ENCODE measurements around the gene REELD1. TPM values are rescaled to one million over a fixed set of nuclear protein-coding genes. Genes with fewer than 3 reads are reported as not detected.
A peak's percentile ranks its signal among the peaks of the same experiment; 100 is the strongest.

Gene REELD1
- total RNA-seq, 1 experiment from 2014 or later = not detected

GRCh38 chr4:146243141-146243882, 29.0 kb downstream of the REELD1 start:
- no CpG with 5 or more reads among the region's 24 CpGs for WGBS (ENCODE audit: extremely low coverage, insufficient read length, low lambda C conversion rate)
- Histone ChIP-seq H3K4me2 (ENCODE audit: insufficient read depth, insufficient read length, low read length) (no peak overlapping the region), H4K91ac (ENCODE audit: insufficient read length, low read depth, low read length) (no peak overlapping the region), H3K23me2 (ENCODE audit: insufficient read length, low read depth, low read length, poor library complexity, severe bottlenecking) (no peaks in the 10 kb centered on the region), H3K79me1 (ENCODE audit: insufficient read depth, low read depth, low read length, poor library complexity, severe bottlenecking) (no peaks in the 10 kb centered on the region), H3K14ac (ENCODE audit: insufficient read depth, low read length) (no peak overlapping the region), H3T11ph (ENCODE audit: low read length) (no peak overlapping the region), H4K20me1 (ENCODE audit: control insufficient read depth, insufficient read depth, insufficient read length) (no peaks in the 10 kb centered on the region), H2BK120ac (ENCODE audit: low read depth, low read length, poor library complexity, severe bottlenecking) (no peak overlapping the region), H3K4ac (ENCODE audit: low read depth, low read length) (no peak overlapping the region), H3K79me2 (ENCODE audit: insufficient read depth, low read length) (no peaks in the 10 kb centered on the region), H3K18ac (ENCODE audit: insufficient read length, low read depth, low read length) (no peak overlapping the region), H3K27ac (ENCODE audit: insufficient read length, low read depth, low read length) (no peak overlapping the region), H2BK20ac (ENCODE audit: low read depth, low read length, poor library complexity, severe bottlenecking) (no peak overlapping the region), H2BK15ac (ENCODE audit: low read depth, low read length) (no peak overlapping the region), H2AFZ (ENCODE audit: low read length) (no peak overlapping the region), H3K27me3 (ENCODE audit: insufficient read depth, low read length) (no peaks in the 10 kb centered on the region), H3K9ac (ENCODE audit: extremely low read depth, insufficient read length, low read length) (no peak overlapping the region), H4K5ac (ENCODE audit: insufficient read length, low read depth, low read length) (no peak overlapping the region), H3K23ac (ENCODE audit: insufficient read length, low read depth, low read length) (no peak overlapping the region), H3K56ac (ENCODE audit: insufficient read length, low read depth, low read length) (no peak overlapping the region), H2AK5ac (ENCODE audit: insufficient read length, low read length) (no peak overlapping the region), H4K8ac (replicated peaks; ENCODE audit: insufficient read length, low read depth, low read length) (no peak overlapping the region), H2BK5ac (ENCODE audit: insufficient read length, low read length) (no peak overlapping the region), H3K4me1 (ENCODE audit: insufficient read depth, low read length) (no peaks in the 10 kb centered on the region), H3K9me3 (ENCODE audit: control insufficient read depth, low read depth, low read length) (no peaks in the 10 kb centered on the region), H2BK12ac (ENCODE audit: insufficient read length, low read depth, low read length) (no peak overlapping the region)
- Mint-ChIP-seq H3K36me3 (ENCODE audit: insufficient read depth in 1 of 3, low read depth in 3 of 3) (no peaks in the 10 kb centered on the region), H3K27me3 (ENCODE audit: low read depth) (peaks cover 6% of the 10 kb centered on the region), H3K9me3 (no peaks in the 10 kb centered on the region; a peak in 1 of 5 replicates), H3K4me1 (peaks cover 4 to 6% of the 10 kb centered on the region in 2 experiments; a peak in 3 of 4 replicates), H3K4me3 (no peak overlapping the region; a peak in 1 of 5 replicates), H3K27ac (no peak overlapping the region)
- TF ChIP-seq CTCF (conservative IDR thresholded peaks at IDR 0.05) = peak; percentile 93
- DNase-seq = peak; percentile 83

Measured in H9 (cell line).